ENCODE results near the gene RREB1.

- TF ChIP-seq CTCF (conservative IDR thresholded peaks at IDR 0.05; ENCODE audit: low read depth in 2 of 2) (no peak), CREB1 (CRISPR knock-in tag; IDR thresholded peaks at IDR 0.05; ENCODE audit: low read depth) (no peak), EZH2phosphoT487 (IDR thresholded peaks at IDR 0.05; ENCODE audit: unreplicated experiment) (no peak)
Measured at GRCh38 chr6:7062451-7063162, 45.2 kb upstream of the RREB1 start.

Data from GM23338 (cell line).